Activated T-helper 2 cell treated with anti-CD3 and anti-CD28 coated beads, Interferon-gamma antibody, Interleukin-2, Interleukin-4, amounts not matched to agents 10 μg/mL and 5 μg/mL and 100 μg/mL, durations not matched to agents 14 hours and 24 hours and 36 hours (primary cell): Measurements from ENCODE around the gene KLC4. TPM values are rescaled to one million over a fixed set of nuclear protein-coding genes. Genes with fewer than 3 reads are reported as not detected.
A peak's percentile ranks its signal among the peaks of the same experiment; 100 is the strongest.

Source experiments
- DNase-seq: peaks from one replicate; pipeline ENCODE4 v3.0.0; 2021; ENCODE audit warnings: low spot score
- H3K27ac Mint-ChIP-seq: one replicate; pipeline ENCODE4 v1.8.0; 2021; ENCODE audit warnings: mixed read lengths
- H3K27me3 Mint-ChIP-seq: one replicate; pipeline ENCODE4 v1.8.0; 2021; ENCODE audit warnings: low read depth, mixed read lengths
- H3K36me3 Mint-ChIP-seq: one replicate; pipeline ENCODE4 v1.8.0; 2021; ENCODE audit warnings: low read depth, mixed read lengths
- H3K4me1 Mint-ChIP-seq: one replicate; pipeline ENCODE4 v1.8.0; 2021; ENCODE audit warnings: low read depth, mixed read lengths
- H3K4me3 Mint-ChIP-seq: one replicate; pipeline ENCODE4 v1.8.0; 2021; ENCODE audit warnings: low read depth, mild to moderate bottlenecking, moderate library complexity, mixed read lengths
- H3K9me3 Mint-ChIP-seq: one replicate; pipeline ENCODE4 v1.8.0; 2021; ENCODE audit warnings: mixed read lengths
- intact Hi-C: fragments of 100-400 bp; cut with micrococcal nuclease; formaldehyde crosslinking; loops from one replicate; pipeline ENCODE4 v1.15.1; 2023
- total RNA-seq: library from RNA; stranded (reverse); gene quantifications from 2 replicates; pipeline ENCODE4 v1.2.3, GENCODE V29; 2022

Gene KLC4
- total RNA-seq, 1 donor from 2014 or later = 14.1 TPM

GRCh38 chr6:43058531-43058930 is 900 bp upstream of the KLC4 start:
- H3K27ac Mint-ChIP-seq = peak overlapping the region; percentile 98
- DNase-seq = no peak
- peaks cover 32% of the 10 kb centered on the region for H3K36me3 Mint-ChIP-seq
- no peaks in the 10 kb centered on the region for H3K9me3 Mint-ChIP-seq
- peaks cover 34% of the 10 kb centered on the region for H3K4me1 Mint-ChIP-seq
- peak overlapping the region; percentile 93 for H3K4me3 Mint-ChIP-seq
- intact Hi-C loops = loop anchor here (2.0 to 10.0 kb wide), 3 partner anchors 112 to 1494 kb away; partner anchors contain the start of genes CNPY3 and SRF
- no peaks in the 10 kb centered on the region for H3K27me3 Mint-ChIP-seq

- peaks cover 28% of the 10 kb centered on the region for H3K4me1 Mint-ChIP-seq
- H3K36me3 Mint-ChIP-seq = peaks cover 25% of the 10 kb centered on the region
- peak overlapping the region; percentile 93 for H3K4me3 Mint-ChIP-seq
- intact Hi-C loops = no loop called here
- H3K27me3 Mint-ChIP-seq = no peaks in the 10 kb centered on the region
- H3K27ac Mint-ChIP-seq = peak overlapping the region; percentile 98
- DNase-seq = no peak
- no peaks in the 10 kb centered on the region for H3K9me3 Mint-ChIP-seq
Observed at GRCh38 chr6:43060034-43060754, 763 bp downstream of the KLC4 start.

DNA sequence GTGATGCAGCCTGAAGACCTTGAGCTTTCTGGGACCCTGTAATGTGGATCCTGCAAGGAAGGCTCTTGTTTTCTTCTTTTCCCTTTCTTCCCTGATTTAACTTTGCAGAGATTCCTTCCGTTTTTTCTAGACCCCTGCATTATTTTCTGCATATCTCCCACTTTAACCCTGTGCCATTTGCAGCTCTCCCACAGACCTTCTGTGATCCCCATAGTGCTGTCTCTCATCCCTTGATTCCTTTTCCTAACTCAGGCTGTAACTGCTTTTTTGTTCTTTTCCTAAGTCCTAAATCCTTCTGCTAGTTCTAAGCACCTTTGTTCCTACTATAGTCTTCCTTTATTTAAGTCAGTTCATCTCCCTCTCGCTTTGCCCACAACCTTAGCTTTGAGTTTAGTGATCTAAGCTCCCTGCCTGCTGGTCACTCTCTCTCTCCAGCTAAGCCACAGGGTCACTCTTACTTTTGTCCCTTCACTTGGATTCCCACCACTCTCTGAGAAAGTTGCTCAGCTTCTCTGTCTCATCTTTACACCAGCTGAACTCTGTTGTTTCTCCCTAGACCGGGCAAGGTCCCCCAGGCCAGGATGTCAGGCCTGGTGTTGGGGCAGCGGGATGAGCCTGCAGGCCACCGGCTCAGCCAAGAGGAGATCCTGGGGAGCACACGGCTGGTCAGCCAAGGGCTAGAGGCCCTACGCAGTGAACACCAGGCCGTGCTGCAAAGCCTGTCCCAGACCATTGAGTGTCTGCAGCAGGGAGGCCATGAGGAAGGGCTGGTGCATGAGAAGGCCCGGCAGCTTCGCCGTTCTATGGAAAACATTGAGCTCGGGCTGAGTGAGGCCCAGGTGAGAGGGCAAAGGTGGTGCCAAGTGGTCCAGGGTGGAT is 1.6 kb downstream of the KLC4 start:
- Mint-ChIP-seq H3K27me3 (no peaks in the 10 kb centered on the region), H3K36me3 (peaks cover 17% of the 10 kb centered on the region), H3K4me3 (peak overlapping the region; percentile 93), H3K4me1 (peaks cover 28% of the 10 kb centered on the region), H3K9me3 (no peaks in the 10 kb centered on the region), H3K27ac (peak overlapping the region; percentile 56)
- no peak for DNase-seq
- intact Hi-C loops = no loop called here

- no peaks in the 10 kb centered on the region for H3K27me3 Mint-ChIP-seq
- peaks cover 28% of the 10 kb centered on the region for H3K4me1 Mint-ChIP-seq
- no peak for DNase-seq
- H3K4me3 Mint-ChIP-seq = no peak overlapping the region
- H3K36me3 Mint-ChIP-seq = peaks cover 13% of the 10 kb centered on the region
- intact Hi-C loops = no loop called here
- no peaks in the 10 kb centered on the region for H3K9me3 Mint-ChIP-seq
- H3K27ac Mint-ChIP-seq = no peak overlapping the region
Observed at GRCh38 chr6:43061861-43062260, 2.4 kb downstream of the KLC4 start.

DNA sequence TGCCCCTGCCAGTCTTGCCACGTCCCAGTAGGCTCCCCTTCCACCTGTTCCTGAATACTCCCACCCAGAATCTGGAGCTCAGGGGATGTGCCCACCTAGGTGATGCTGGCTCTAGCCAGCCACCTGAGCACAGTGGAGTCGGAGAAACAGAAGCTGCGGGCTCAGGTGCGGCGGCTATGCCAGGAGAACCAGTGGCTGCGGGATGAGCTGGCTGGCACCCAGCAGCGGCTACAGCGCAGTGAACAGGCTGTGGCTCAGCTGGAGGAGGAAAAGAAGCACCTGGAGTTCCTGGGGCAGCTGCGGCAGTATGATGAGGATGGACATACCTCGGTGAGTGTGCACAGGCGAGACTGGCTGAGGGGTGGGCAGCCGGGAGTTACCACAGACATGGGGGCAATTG is 3.4 kb downstream of the KLC4 start:
- intact Hi-C loops = no loop called here
- no peak for DNase-seq
- H3K36me3 Mint-ChIP-seq = peaks cover 9% of the 10 kb centered on the region
- no peak overlapping the region for H3K4me3 Mint-ChIP-seq
- no peak overlapping the region for H3K27ac Mint-ChIP-seq
- H3K9me3 Mint-ChIP-seq = no peaks in the 10 kb centered on the region
- peaks cover 27% of the 10 kb centered on the region for H3K4me1 Mint-ChIP-seq
- H3K27me3 Mint-ChIP-seq = no peaks in the 10 kb centered on the region

DNA sequence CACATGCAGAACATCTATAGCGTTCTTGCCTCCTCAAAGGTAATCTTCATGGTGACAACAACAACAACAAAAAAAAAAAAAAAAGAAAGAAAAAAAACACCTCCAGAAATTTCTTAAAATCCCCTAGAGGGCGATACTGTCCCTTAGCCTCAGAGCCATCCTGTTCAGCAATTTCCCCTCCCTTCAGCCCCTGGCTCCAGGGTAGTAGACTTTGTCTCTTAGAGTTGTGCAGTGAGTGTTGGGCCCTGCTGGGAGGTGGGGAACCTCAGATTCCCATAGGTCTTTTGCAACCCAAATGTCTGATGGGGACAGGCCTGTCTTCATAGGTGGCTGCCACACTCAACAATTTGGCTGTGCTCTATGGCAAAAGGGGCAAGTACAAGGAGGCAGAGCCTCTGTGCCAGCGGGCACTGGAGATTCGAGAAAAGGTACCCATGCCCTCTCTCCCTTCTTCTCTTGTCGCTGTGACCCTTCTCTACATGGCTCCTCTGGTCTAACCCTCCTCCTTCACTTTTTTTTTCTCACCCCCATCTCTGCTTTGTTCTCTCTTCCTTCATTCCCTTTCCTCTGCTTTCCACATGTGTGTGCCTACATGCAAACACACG is 10.7 kb downstream of the KLC4 start:
- H3K27ac Mint-ChIP-seq = no peak overlapping the region
- peaks cover 6% of the 10 kb centered on the region for H3K36me3 Mint-ChIP-seq

DNA sequence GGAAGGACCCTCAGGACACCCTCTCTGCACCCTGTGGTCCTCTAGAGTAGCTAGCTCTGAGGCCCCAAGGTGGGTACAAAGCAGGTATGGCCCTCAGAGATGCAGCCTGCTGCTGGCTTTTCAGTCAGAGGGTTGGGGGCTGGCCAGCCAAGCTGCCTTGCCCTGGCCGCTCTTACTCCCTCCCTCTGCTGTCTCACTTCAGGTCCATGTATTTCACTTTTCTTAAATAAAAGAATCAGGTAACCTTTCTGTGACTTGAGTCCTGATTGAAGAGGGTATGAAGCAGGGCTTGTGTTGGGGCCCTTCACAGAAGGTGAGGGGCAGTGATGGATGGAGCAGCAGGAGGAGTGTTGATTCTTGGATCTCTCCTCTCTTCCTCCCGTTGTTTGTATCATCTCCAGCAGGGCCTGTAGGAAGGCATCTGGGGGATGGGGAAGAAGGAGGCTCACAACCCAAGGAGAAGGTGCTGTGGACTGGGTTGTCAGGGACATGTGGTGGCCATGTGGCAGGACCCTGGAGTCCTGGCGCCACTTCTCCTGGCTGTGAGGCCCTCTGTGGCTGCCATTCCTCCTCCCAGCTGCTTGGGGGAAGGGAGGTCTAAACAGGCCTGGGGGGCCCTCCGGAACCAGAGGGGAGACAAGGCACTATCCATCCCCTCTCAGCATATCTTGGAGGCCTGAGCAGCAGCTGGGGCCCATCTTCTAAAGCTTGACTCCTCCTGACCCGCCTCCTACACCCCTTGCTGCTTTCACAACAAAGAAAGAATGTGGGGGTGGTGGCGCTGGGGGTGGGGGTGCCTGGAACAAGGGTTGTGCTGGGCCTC is 15.6 kb downstream of the KLC4 start:
- H3K36me3 Mint-ChIP-seq = peaks cover 6% of the 10 kb centered on the region
- intact Hi-C loops = no loop called here
- peaks cover 22% of the 10 kb centered on the region for H3K27me3 Mint-ChIP-seq
- H3K4me1 Mint-ChIP-seq = peaks cover under 1% of the 10 kb centered on the region
- H3K27ac Mint-ChIP-seq = no peak overlapping the region
- no peak for DNase-seq
- peak overlapping the region; percentile 19 for H3K4me3 Mint-ChIP-seq
- H3K9me3 Mint-ChIP-seq = no peaks in the 10 kb centered on the region

More for the DNA sequence above, 10.7 kb downstream of the KLC4 start:
- Mint-ChIP-seq H3K4me1 (peaks cover 4% of the 10 kb centered on the region), H3K4me3 (no peak overlapping the region), H3K27me3 (peaks cover 2% of the 10 kb centered on the region), H3K9me3 (no peaks in the 10 kb centered on the region)
- DNase-seq = no peak
- intact Hi-C loops = loop anchor here (1.0 kb wide), 1 partner anchor 73 kb away; no protein-coding TSS in a partner anchor

DNA sequence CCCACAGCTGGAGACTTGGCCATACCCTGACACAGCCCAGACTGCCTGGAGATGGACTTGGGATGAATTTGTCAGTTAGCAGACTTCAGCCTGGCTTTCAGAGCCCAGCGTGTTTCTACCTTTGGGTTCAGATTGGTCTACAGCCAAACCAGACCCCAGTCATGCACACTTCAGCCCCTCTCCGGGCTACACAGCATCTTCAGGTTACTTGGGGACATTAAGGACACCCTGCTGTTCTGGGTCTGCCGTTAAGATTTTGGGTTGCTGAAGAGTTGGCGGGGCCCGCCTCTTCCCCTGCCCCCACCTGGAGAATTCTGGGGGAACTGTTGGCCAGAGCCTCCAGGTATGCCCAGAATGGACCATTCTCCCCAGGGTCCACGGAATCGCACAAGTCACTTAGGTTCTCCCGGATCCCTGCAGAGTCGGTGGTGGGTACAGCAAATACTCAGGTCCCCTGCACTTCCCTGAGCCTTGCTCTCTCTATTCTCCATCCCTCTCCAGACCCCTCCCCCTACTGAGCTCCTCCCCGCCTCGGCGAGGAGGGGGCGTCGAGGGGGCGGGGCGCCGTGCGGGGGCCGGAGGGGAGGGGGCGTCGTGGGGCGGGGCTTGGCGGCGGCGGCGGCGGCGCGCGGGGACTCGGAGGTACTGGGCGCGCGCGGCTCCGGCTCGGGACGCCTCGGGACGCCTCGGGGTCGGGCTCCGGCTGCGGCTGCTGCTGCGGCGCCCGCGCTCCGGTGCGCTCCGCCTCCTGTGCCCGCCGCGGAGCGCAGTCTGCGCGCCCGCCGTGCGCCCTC is 16.4 kb downstream of the KLC4 start, which contains the start of gene PTK7:
TSS of gene PTK7 (plus strand) at position 645 of the 794 bp plus-strand sequence. CDS start 175 bp downstream, outside the sequence.
- Mint-ChIP-seq H3K4me1 (no peaks in the 10 kb centered on the region), H3K27ac (no peak within 1 kb of the TSS), H3K36me3 (peaks cover 6% of the 10 kb centered on the region), H3K9me3 (no peaks in the 10 kb centered on the region), H3K4me3 (peak within 1 kb of the TSS; percentile 62), H3K27me3 (peaks cover 25% of the 10 kb centered on the region)
- intact Hi-C loops = no loop called here
- no peak for DNase-seq

- no peak for DNase-seq
- no peaks in the 10 kb centered on the region for H3K4me1 Mint-ChIP-seq
- peaks cover 31% of the 10 kb centered on the region for H3K27me3 Mint-ChIP-seq
- H3K9me3 Mint-ChIP-seq = no peaks in the 10 kb centered on the region
- intact Hi-C loops = no loop called here
- H3K4me3 Mint-ChIP-seq = peak overlapping the region; percentile 62
- peaks cover 6% of the 10 kb centered on the region for H3K36me3 Mint-ChIP-seq
- H3K27ac Mint-ChIP-seq = no peak overlapping the region
Observed at GRCh38 chr6:43076464-43077332, 17.3 kb downstream of the KLC4 start.

- no peak overlapping the region for H3K27ac Mint-ChIP-seq
Observed at GRCh38 chr6:43077333-43077809, 17.9 kb downstream of the KLC4 start.

More at GRCh38 chr6:43077333-43077809, 17.9 kb downstream of the KLC4 start:
- Mint-ChIP-seq H3K9me3 (no peaks in the 10 kb centered on the region), H3K36me3 (peaks cover 6% of the 10 kb centered on the region), H3K4me3 (peak overlapping the region; percentile 62), H3K27me3 (peaks cover 32% of the 10 kb centered on the region), H3K4me1 (no peaks in the 10 kb centered on the region)
- DNase-seq = no peak
- intact Hi-C loops = no loop called here
